ENCODE results near the gene AP2B1. TPM values are rescaled to one million over a fixed set of nuclear protein-coding genes. Genes with fewer than 3 reads are reported as not detected.
"Not testable (repeated sequence)": the region's sequence is repeated elsewhere in the genome, so short reads cannot be mapped to it uniquely, and the experiment has no call there.

Gene AP2B1
- total RNA-seq, 2 experiments from 2014 or later, result 180 to 185 TPM

GRCh38 chr17:35553310-35553709 is 33.8 kb upstream of the AP2B1 start:
- DNase-seq, result no peak
- H3K4me3 Mint-ChIP-seq, result no peak overlapping the region
- POLR2A ChIA-PET, result no interaction called here
- H3K9me3 Mint-ChIP-seq, result no peaks in the 10 kb centered on the region
- CTCF ChIA-PET, result interaction anchor here (0.8 to 1.8 kb wide), 3 partner anchors 11 to 33 kb away, joined by 3 to 9 read pairs (median 4); partner anchors contain the start of gene AP2B1
- peaks cover 15% of the 10 kb centered on the region for H3K27me3 Mint-ChIP-seq
- H3K4me1 Mint-ChIP-seq, result no peaks in the 10 kb centered on the region
- H3K36me3 Mint-ChIP-seq (ENCODE audit: low read depth), result no peaks in the 10 kb centered on the region
- H3K27ac Mint-ChIP-seq, result no peak overlapping the region

- ChIA-PET POLR2A (no interaction called here), CTCF (no interaction called here)
- Mint-ChIP-seq H3K27ac (no peak overlapping the region), H3K4me1 (no peaks in the 10 kb centered on the region), H3K9me3 (no peaks in the 10 kb centered on the region), H3K36me3 (ENCODE audit: low read depth) (no peaks in the 10 kb centered on the region), H3K4me3 (no peak overlapping the region), H3K27me3 (peaks cover 26% of the 10 kb centered on the region)
- no peak for DNase-seq
Measured at GRCh38 chr17:35554668-35555067, 32.5 kb upstream of the AP2B1 start.

GRCh38 chr17:35555691-35556090 is 31.4 kb upstream of the AP2B1 start:
- Mint-ChIP-seq H3K4me3 (no peak overlapping the region), H3K4me1 (peaks cover 1% of the 10 kb centered on the region), H3K9me3 (no peaks in the 10 kb centered on the region), H3K36me3 (ENCODE audit: low read depth) (no peaks in the 10 kb centered on the region), H3K27ac (no peak overlapping the region), H3K27me3 (peaks cover 25% of the 10 kb centered on the region)
- no peak for DNase-seq
- POLR2A ChIA-PET, result interaction anchor here (0.5 to 0.6 kb wide), 2 partner anchors 76 to 348 kb away, joined by 3 to 4 read pairs; no protein-coding TSS in a partner anchor
- CTCF ChIA-PET, result no interaction called here

- CTCF ChIA-PET, result no interaction called here
- peaks cover 3% of the 10 kb centered on the region for H3K4me1 Mint-ChIP-seq
- no peak overlapping the region for H3K4me3 Mint-ChIP-seq
- no peaks in the 10 kb centered on the region for H3K9me3 Mint-ChIP-seq
- POLR2A ChIA-PET, result no interaction called here
- H3K27ac Mint-ChIP-seq, result no peak overlapping the region
- H3K36me3 Mint-ChIP-seq (ENCODE audit: low read depth), result no peaks in the 10 kb centered on the region
- peaks cover 25% of the 10 kb centered on the region for H3K27me3 Mint-ChIP-seq
- no peak for DNase-seq
Measured at GRCh38 chr17:35557353-35557752, 29.8 kb upstream of the AP2B1 start.

- H3K4me3 Mint-ChIP-seq, result no peak overlapping the region
- H3K27ac Mint-ChIP-seq, result no peak overlapping the region
- ChIA-PET CTCF (interaction anchor here (1.0 to 2.0 kb wide), 3 partner anchors 19 to 204 kb away, joined by 3 to 7 read pairs (median 4); partner anchors contain the start of gene PEX12), POLR2A (no interaction called here)
- no peaks in the 10 kb centered on the region for H3K36me3 Mint-ChIP-seq (ENCODE audit: low read depth)
- H3K27me3 Mint-ChIP-seq, result peaks cover 36% of the 10 kb centered on the region
- peaks cover 3% of the 10 kb centered on the region for H3K4me1 Mint-ChIP-seq
- DNase-seq, result no peak
- H3K9me3 Mint-ChIP-seq, result no peaks in the 10 kb centered on the region
Measured at GRCh38 chr17:35559495-35560210, 27.5 kb upstream of the AP2B1 start.

- peaks cover 41% of the 10 kb centered on the region for H3K27me3 Mint-ChIP-seq
- POLR2A ChIA-PET, result no interaction called here
- H3K4me3 Mint-ChIP-seq, result no peak within 1 kb of the TSS
- H3K9me3 Mint-ChIP-seq, result no peaks in the 10 kb centered on the region
- CTCF ChIA-PET, result interaction anchor here (1.8 to 2.0 kb wide), 2 partner anchors 18 to 21 kb away, joined by 4 to 7 read pairs; partner anchors contain the start of gene PEX12
- peaks cover 3% of the 10 kb centered on the region for H3K4me1 Mint-ChIP-seq
- H3K27ac Mint-ChIP-seq, result no peak within 1 kb of the TSS
- DNase-seq, result no peak
- no peaks in the 10 kb centered on the region for H3K36me3 Mint-ChIP-seq (ENCODE audit: low read depth)
Measured at GRCh38 chr17:35560703-35561102, 26.4 kb upstream of the AP2B1 start, which contains the start of gene SLFN14. SLFN14 (minus strand) TSS chr17:35560819; CDS start chr17:35558062, 2,757 bp downstream.

GRCh38 chr17:35563181-35563580 is 23.9 kb upstream of the AP2B1 start:
- H3K27ac Mint-ChIP-seq; H3K9me3 Mint-ChIP-seq; DNase-seq; POLR2A ChIA-PET; H3K36me3 Mint-ChIP-seq (ENCODE audit: low read depth); H3K4me3 Mint-ChIP-seq: not testable (repeated sequence)
- peaks cover 34% of the 10 kb centered on the region for H3K27me3 Mint-ChIP-seq
- CTCF ChIA-PET, result interaction anchor here (0.7 to 2.2 kb wide), 4 partner anchors 13 to 26 kb away, joined by 3 to 7 read pairs (median 6); no protein-coding TSS in a partner anchor
- peaks cover 16% of the 10 kb centered on the region for H3K4me1 Mint-ChIP-seq

- Mint-ChIP-seq H3K4me3 (peak overlapping the region; percentile 88), H3K9me3 (no peaks in the 10 kb centered on the region), H3K4me1 (peaks cover 38% of the 10 kb centered on the region), H3K36me3 (ENCODE audit: low read depth) (peaks cover 5% of the 10 kb centered on the region), H3K27me3 (peaks cover 18% of the 10 kb centered on the region), H3K27ac (peak overlapping the region; percentile 75)
- ChIA-PET POLR2A (no interaction called here), CTCF (interaction anchor here (1.0 to 2.3 kb wide), 4 partner anchors 11 to 28 kb away, joined by 3 to 7 read pairs (median 4); partner anchors contain the start of gene PEX12)
- DNase-seq, result no peak
Measured at GRCh38 chr17:35566968-35567367, 20.2 kb upstream of the AP2B1 start.

GRCh38 chr17:35568561-35568960 is 18.6 kb upstream of the AP2B1 start:
- ChIA-PET CTCF (interaction anchor here (1.2 to 2.3 kb wide), 2 partner anchors 9 to 10 kb away, joined by 4 to 7 read pairs; partner anchors contain the start of gene PEX12), POLR2A (no interaction called here)
- peaks cover 18% of the 10 kb centered on the region for H3K27me3 Mint-ChIP-seq
- peaks cover 38% of the 10 kb centered on the region for H3K4me1 Mint-ChIP-seq
- H3K36me3 Mint-ChIP-seq (ENCODE audit: low read depth), result peaks cover 5% of the 10 kb centered on the region
- H3K9me3 Mint-ChIP-seq, result no peaks in the 10 kb centered on the region
- peak; percentile 43 for DNase-seq
- peak overlapping the region; percentile 88 for H3K4me3 Mint-ChIP-seq
- H3K27ac Mint-ChIP-seq, result peak overlapping the region; percentile 90

GRCh38 chr17:35569405-35569804 is 17.7 kb upstream of the AP2B1 start:
- H3K27me3 Mint-ChIP-seq, result peaks cover 10% of the 10 kb centered on the region
- no peaks in the 10 kb centered on the region for H3K9me3 Mint-ChIP-seq
- DNase-seq, result no peak
- ChIA-PET CTCF (interaction anchor here (0.7 to 1.2 kb wide), 2 partner anchors 9 to 303 kb away, joined by 3 to 4 read pairs; partner anchors contain the start of gene PEX12), POLR2A (no interaction called here)
- H3K36me3 Mint-ChIP-seq (ENCODE audit: low read depth), result peaks cover 6% of the 10 kb centered on the region
- peak overlapping the region; percentile 3 for H3K27ac Mint-ChIP-seq
- peak overlapping the region; percentile 88 for H3K4me3 Mint-ChIP-seq
- H3K4me1 Mint-ChIP-seq, result peaks cover 38% of the 10 kb centered on the region

GRCh38 chr17:35575759-35576158 is 11.4 kb upstream of the AP2B1 start:
- POLR2A ChIA-PET, result no interaction called here
- H3K4me1 Mint-ChIP-seq, result peaks cover 39% of the 10 kb centered on the region
- DNase-seq, result no peak
- no peaks in the 10 kb centered on the region for H3K27me3 Mint-ChIP-seq
- H3K36me3 Mint-ChIP-seq (ENCODE audit: low read depth), result peaks cover 9% of the 10 kb centered on the region
- H3K27ac Mint-ChIP-seq, result no peak overlapping the region
- CTCF ChIA-PET, result interaction anchor here (0.7 to 1.5 kb wide), 2 partner anchors 10 to 11 kb away, joined by 3 to 5 read pairs; no protein-coding TSS in a partner anchor
- no peaks in the 10 kb centered on the region for H3K9me3 Mint-ChIP-seq
- no peak overlapping the region for H3K4me3 Mint-ChIP-seq

- POLR2A ChIA-PET, result interaction anchor here (0.8 to 1.9 kb wide), 2 partner anchors 9 to 11 kb away, joined by 3 to 8 read pairs; no protein-coding TSS in a partner anchor
- CTCF ChIA-PET, result interaction anchor here (0.6 to 2.1 kb wide), 7 partner anchors 9 to 1890 kb away, joined by 3 to 11 read pairs (median 4); partner anchors contain the start of gene SLFN14
- H3K27me3 Mint-ChIP-seq, result peaks cover 1% of the 10 kb centered on the region
- H3K4me1 Mint-ChIP-seq, result peaks cover 36% of the 10 kb centered on the region
- no peaks in the 10 kb centered on the region for H3K9me3 Mint-ChIP-seq
- no peak for DNase-seq
- peaks cover 9% of the 10 kb centered on the region for H3K36me3 Mint-ChIP-seq (ENCODE audit: low read depth)
- H3K27ac Mint-ChIP-seq, result peak overlapping the region; percentile 99
- H3K4me3 Mint-ChIP-seq, result peak overlapping the region; percentile 99
Measured at GRCh38 chr17:35577830-35578196, 9.3 kb upstream of the AP2B1 start.

Measured in activated CD4-positive, alpha-beta T cell treated with anti-CD3 and anti-CD28 coated beads, Interleukin-2, amount 10 ng/mL, durations not matched to agents 7 days and 5 days (primary cell).